Measurements from ENCODE around the gene AAK1.
"Not testable (repeated sequence)": the region's sequence is repeated elsewhere in the genome, so short reads cannot be mapped to it uniquely, and the experiment has no call there.

The AAK1 gene

DNA sequence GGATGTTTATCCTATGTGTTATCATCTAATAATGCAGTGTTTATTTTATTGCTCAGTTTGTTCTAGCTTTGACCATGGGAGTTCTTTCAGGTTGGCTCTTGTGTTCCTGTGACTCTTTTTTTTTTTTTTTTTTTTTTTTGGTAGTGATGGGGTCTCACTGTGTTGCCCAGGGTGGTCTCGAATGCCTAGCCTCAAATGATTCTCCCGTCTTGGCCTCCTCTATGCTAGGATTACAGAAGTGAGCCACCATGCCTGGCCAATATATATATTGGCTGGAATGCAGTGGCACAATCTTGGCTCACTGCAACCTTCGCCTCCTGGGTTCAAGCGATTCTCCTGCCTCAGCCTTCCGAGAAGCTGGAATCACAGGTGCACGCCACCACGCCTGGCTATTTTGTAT is 187.4 kb downstream of the AAK1 start:
- no peak overlapping the region for H3K4me3 ChIP-seq (ENCODE audit: low read depth, low read length)
- TF ChIP-seq CTCF (IDR thresholded peaks at IDR 0.05; ENCODE audit: borderline replicate concordance, insufficient read depth, low read depth, low read length): no peak

DNA sequence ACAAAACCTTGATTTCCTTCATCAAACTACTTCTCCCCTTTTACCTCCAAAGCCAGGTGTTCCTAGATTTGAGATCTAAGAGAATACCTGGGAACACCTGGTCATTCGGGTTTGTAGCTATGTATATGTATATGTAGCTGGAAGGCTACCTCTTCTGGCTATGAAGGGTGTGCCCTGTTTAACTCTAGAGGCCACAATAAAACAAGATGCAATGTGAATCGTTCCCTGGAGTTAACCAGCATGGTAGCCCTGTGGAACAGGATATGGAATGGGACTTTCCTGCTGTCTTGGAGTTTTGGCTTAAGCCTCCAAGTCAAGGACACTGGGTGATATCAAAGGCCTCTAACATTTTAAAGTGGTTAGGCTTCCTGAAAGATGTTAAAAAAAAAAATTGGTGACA is 188.6 kb downstream of the AAK1 start:
- no peak for TF ChIP-seq CTCF (IDR thresholded peaks at IDR 0.05; ENCODE audit: borderline replicate concordance, insufficient read depth, low read depth, low read length)
- H3K4me3 ChIP-seq (ENCODE audit: low read depth, low read length): no peak overlapping the region

- no peak overlapping the region for H3K4me3 ChIP-seq (ENCODE audit: low read depth, low read length)
- TF ChIP-seq CTCF (IDR thresholded peaks at IDR 0.05; ENCODE audit: borderline replicate concordance, insufficient read depth, low read depth, low read length): no peak
Measured at GRCh38 chr2:69453475-69454129, 189.9 kb downstream of the AAK1 start.

DNA sequence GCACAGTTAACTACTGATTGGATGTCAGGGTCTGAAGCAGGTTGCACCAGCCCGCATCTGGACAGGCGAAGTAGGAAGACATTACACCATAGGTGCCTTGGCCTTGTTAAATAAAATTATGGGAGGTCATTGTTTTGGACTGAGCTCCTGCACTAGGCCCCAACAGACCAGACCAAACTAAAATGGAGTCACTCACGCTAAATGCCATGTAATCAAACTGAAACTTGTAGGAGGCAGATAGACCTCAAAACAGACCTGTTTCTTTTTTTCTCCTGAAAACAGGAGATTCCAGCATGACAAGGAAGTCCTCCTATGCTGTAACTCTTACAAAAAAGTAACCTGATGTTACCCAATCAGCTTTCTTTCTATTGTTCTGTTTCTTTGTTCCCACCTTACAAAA is 190.9 kb downstream of the AAK1 start:
- no peak for TF ChIP-seq CTCF (IDR thresholded peaks at IDR 0.05; ENCODE audit: borderline replicate concordance, insufficient read depth, low read depth, low read length)
- no peak overlapping the region for H3K4me3 ChIP-seq (ENCODE audit: low read depth, low read length)

GRCh38 chr2:69450735-69451416 is 192.7 kb downstream of the AAK1 start:
- no peak overlapping the region for H3K4me3 ChIP-seq (ENCODE audit: low read depth, low read length)
- TF ChIP-seq CTCF (IDR thresholded peaks at IDR 0.05; ENCODE audit: borderline replicate concordance, insufficient read depth, low read depth, low read length): no peak

- H3K4me3 ChIP-seq (ENCODE audit: low read depth, low read length): no peak overlapping the region
- TF ChIP-seq CTCF (IDR thresholded peaks at IDR 0.05; ENCODE audit: borderline replicate concordance, insufficient read depth, low read depth, low read length): no peak
Measured at GRCh38 chr2:69449906-69450305, 193.6 kb downstream of the AAK1 start.

- H3K4me3 ChIP-seq (ENCODE audit: low read depth, low read length): not testable (repeated sequence)
Measured at GRCh38 chr2:69443673-69444072, 199.9 kb downstream of the AAK1 start.

GRCh38 chr2:69439499-69439898 is 204.0 kb downstream of the AAK1 start:
- not testable (repeated sequence) for H3K4me3 ChIP-seq (ENCODE audit: low read depth, low read length)

Data from GM12875 (cell line).